ENCODE results near the gene TGFB1I1. TPM values are rescaled to one million over a fixed set of nuclear protein-coding genes. Genes with fewer than 3 reads are reported as not detected.

Gene TGFB1I1
- total RNA-seq, 1 donor from 2014 or later = 116 TPM

- Histone ChIP-seq H3K27me3 (ENCODE audit: control insufficient read depth, insufficient read depth, low read length) (peaks cover 6% of the 10 kb centered on the region), H3K4me3 (ENCODE audit: low read depth, low read length) (no peak overlapping the region), H3K36me3 (ENCODE audit: control insufficient read depth, insufficient read depth, low read length) (peaks cover 3% of the 10 kb centered on the region)
- TF ChIP-seq CTCF (IDR thresholded peaks at IDR 0.05; ENCODE audit: insufficient read depth, low read length, poor library complexity, severe bottlenecking) = no peak
- no peak for DNase-seq (ENCODE audit: low read depth)
These were observed 21.7 kb downstream of the TGFB1I1 start for GRCh38 chr16:31493506-31494125.

GRCh38 chr16:31496670-31497069, 24.7 kb downstream of the TGFB1I1 start:
- Histone ChIP-seq H3K4me3 (ENCODE audit: low read depth, low read length) (no peak overlapping the region), H3K36me3 (ENCODE audit: control insufficient read depth, insufficient read depth, low read length) (peaks cover 3% of the 10 kb centered on the region), H3K27me3 (ENCODE audit: control insufficient read depth, insufficient read depth, low read length) (no peaks in the 10 kb centered on the region)
- DNase-seq (ENCODE audit: low read depth) = no peak
- no peak for TF ChIP-seq CTCF (IDR thresholded peaks at IDR 0.05; ENCODE audit: insufficient read depth, low read length, poor library complexity, severe bottlenecking)

GRCh38 chr16:31498493-31498892, 26.5 kb downstream of the TGFB1I1 start:
- DNase-seq (ENCODE audit: low read depth) = no peak
- no peaks in the 10 kb centered on the region for H3K27me3 ChIP-seq (ENCODE audit: control insufficient read depth, insufficient read depth, low read length)
- peaks cover 2% of the 10 kb centered on the region for H3K36me3 ChIP-seq (ENCODE audit: control insufficient read depth, insufficient read depth, low read length)
- no peak for TF ChIP-seq CTCF (IDR thresholded peaks at IDR 0.05; ENCODE audit: insufficient read depth, low read length, poor library complexity, severe bottlenecking)
- no peak overlapping the region for H3K4me3 ChIP-seq (ENCODE audit: low read depth, low read length)

GRCh38 chr16:31499928-31500327, 28.0 kb downstream of the TGFB1I1 start:
- no peaks in the 10 kb centered on the region for H3K27me3 ChIP-seq (ENCODE audit: control insufficient read depth, insufficient read depth, low read length)
- no peak for TF ChIP-seq CTCF (IDR thresholded peaks at IDR 0.05; ENCODE audit: insufficient read depth, low read length, poor library complexity, severe bottlenecking)
- no peak overlapping the region for H3K4me3 ChIP-seq (ENCODE audit: low read depth, low read length)
- DNase-seq (ENCODE audit: low read depth) = no peak
- H3K36me3 ChIP-seq (ENCODE audit: control insufficient read depth, insufficient read depth, low read length) = peaks cover 2% of the 10 kb centered on the region

- H3K36me3 ChIP-seq (ENCODE audit: control insufficient read depth, insufficient read depth, low read length) = peaks cover under 1% of the 10 kb centered on the region
- H3K4me3 ChIP-seq (ENCODE audit: low read depth, low read length) = no peak overlapping the region
- H3K27me3 ChIP-seq (ENCODE audit: control insufficient read depth, insufficient read depth, low read length) = no peaks in the 10 kb centered on the region
- TF ChIP-seq CTCF (IDR thresholded peaks at IDR 0.05; ENCODE audit: insufficient read depth, low read length, poor library complexity, severe bottlenecking) = no peak
- no peak for DNase-seq (ENCODE audit: low read depth)
These were observed 29.4 kb downstream of the TGFB1I1 start for GRCh38 chr16:31501226-31501965.

All from kidney epithelial cell (primary cell).